ENCODE results near the gene METTL17. TPM values are rescaled to one million over a fixed set of nuclear protein-coding genes. Genes with fewer than 3 reads are reported as not detected.

METTL17 gene
- total and polyA plus RNA-seq, 2 of the 8 experiments (the other 6 are each of a cell fraction or from before 2014, with no cell fraction given): 73.8 to 138 TPM

DNA sequence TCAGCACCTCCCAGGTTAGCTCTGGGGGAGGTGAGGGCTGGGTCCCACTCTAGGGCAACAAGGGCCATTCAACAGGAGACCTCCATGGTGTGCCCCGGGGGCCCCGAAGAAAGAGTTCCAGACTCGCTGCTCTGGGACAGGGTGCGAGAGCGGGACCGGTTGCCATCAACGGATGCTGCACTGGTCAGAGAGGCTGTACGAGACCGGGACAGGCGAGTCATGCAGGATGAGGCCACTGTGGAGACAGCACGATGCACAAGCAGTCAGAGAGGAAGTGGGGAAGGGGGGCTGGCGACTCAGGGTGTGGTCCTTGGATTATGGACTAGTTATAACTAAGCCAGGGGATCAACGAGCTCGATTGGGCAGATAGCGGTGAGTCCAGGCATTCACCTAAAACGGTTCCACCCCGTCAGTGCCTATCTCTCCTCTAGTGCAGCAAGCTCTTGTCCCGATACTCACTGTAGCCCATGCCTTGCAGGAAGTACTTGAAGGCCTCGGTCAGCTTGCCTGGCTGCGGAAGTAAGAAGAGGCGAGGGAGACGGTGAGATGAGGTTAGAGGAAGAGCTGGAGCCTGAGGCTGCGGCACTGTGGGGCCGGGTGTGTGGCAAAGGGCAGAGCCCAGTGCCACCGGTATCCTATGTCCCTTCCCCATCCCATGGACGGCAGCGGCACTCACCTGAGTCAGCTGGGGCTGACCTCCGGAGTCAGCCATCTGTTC is 27.9 kb downstream of the METTL17 start:
- H2BK5ac ChIP-seq (ENCODE audit: low read depth, low read length): no peak overlapping the region
- no peak overlapping the region for H3K4ac ChIP-seq (replicated peaks; ENCODE audit: insufficient read length, low read depth, low read length)
- no peak overlapping the region for H3K27ac ChIP-seq (ENCODE audit: low read depth, low read length)
- H3K4me1 ChIP-seq (replicated peaks in 1 of 4; ENCODE audit: control insufficient read depth in 3 of 4, insufficient read depth in 4 of 4, low read length in 3 of 4): peaks cover 2 to 7% (median 5%) of the 10 kb centered on the region in 4 experiments; a peak in 5 of 7 replicates
- H3K4me2 ChIP-seq (ENCODE audit: insufficient read depth in 1 of 2, low read depth in 2 of 2, low read length in 2 of 2): no peak overlapping the region
- no peak overlapping the region for H4K91ac ChIP-seq (replicated peaks; ENCODE audit: insufficient read length, low read length)
- no peak overlapping the region for H2BK20ac ChIP-seq (ENCODE audit: low read length)
- no peaks in the 10 kb centered on the region for H3K79me2 ChIP-seq (ENCODE audit: control insufficient read depth in 1 of 2, insufficient read depth in 2 of 2, low read length in 2 of 2)
- no peaks in the 10 kb centered on the region for H4K20me1 ChIP-seq (replicated peaks in 1 of 2; ENCODE audit: control insufficient read depth in 1 of 2, insufficient read depth in 2 of 2, low read length in 2 of 2)
- H3K27me3 ChIP-seq (replicated peaks in 1 of 4; ENCODE audit: control insufficient read depth in 3 of 4, extremely low read depth in 1 of 4, insufficient read depth in 3 of 4, low read length in 3 of 4): peaks cover 0 to 4% (median under 1%) of the 10 kb centered on the region in 4 experiments; a peak in 3 of 7 replicates
- H2BK15ac ChIP-seq (ENCODE audit: low read length): no peak overlapping the region
- H2BK12ac ChIP-seq (ENCODE audit: low read depth, low read length): no peak overlapping the region
- ChIA-PET POLR2A (ENCODE audit: partially characterized antibody) (interaction anchor here (1.2 to 1.4 kb wide), 3 partner anchors 22 to 53 kb away, joined by 3 read pairs; partner anchors contain the start of gene ARHGEF40), CTCF (ENCODE audit: partially characterized antibody) (interaction anchor here (0.9 to 16.1 kb wide), 11 partner anchors 8 to 160 kb away, joined by 3 to 371 read pairs (median 31); partner anchors contain the start of genes ARHGEF40, RNASE13, RNASE7 and SLC39A2)
- H3K79me1 ChIP-seq (ENCODE audit: low read depth, low read length): no peaks in the 10 kb centered on the region
- H3K36me3 ChIP-seq (ENCODE audit: control insufficient read depth in 2 of 4, insufficient read depth in 4 of 4, low read length in 3 of 4): peaks cover 0 to 5% (median under 1%) of the 10 kb centered on the region in 4 experiments; a peak in 3 of 8 replicates
- H3K14ac ChIP-seq (ENCODE audit: insufficient read length): no peak overlapping the region
- WGBS, 2 experiments (ENCODE audit: extremely low coverage in 1 of 2, insufficient coverage in 1 of 2, insufficient read length in 1 of 2, insufficient replicate concordance in 2 of 2, low coverage in 1 of 2, low lambda C conversion rate in 2 of 2, missing lambda C conversion rate in 1 of 2): 91% methylated on average over 28 of the region's 28 CpGs; no CpG with 5 or more reads in 1 of the 2 experiments
- H4K5ac ChIP-seq (ENCODE audit: insufficient read length, low read depth, low read length): no peak overlapping the region
- H2BK120ac ChIP-seq (replicated peaks; ENCODE audit: low read depth, low read length): no peak overlapping the region
- H3K23ac ChIP-seq (ENCODE audit: insufficient read length): no peak overlapping the region
- no peak overlapping the region for H2AK5ac ChIP-seq (ENCODE audit: low read depth, low read length)
- no peak overlapping the region for H2AFZ ChIP-seq (ENCODE audit: low read length)
- no peak overlapping the region for H4K8ac ChIP-seq (ENCODE audit: extremely low read depth, insufficient read depth, low read length)
- H3K18ac ChIP-seq (ENCODE audit: extremely low read depth, low read length): no peak overlapping the region
- H3K4me3 ChIP-seq (ENCODE audit: extremely low read depth in 1 of 4, insufficient read depth in 2 of 4, low read depth in 3 of 4, low read length in 4 of 4): no peak overlapping the region
- no peak overlapping the region for H3K9ac ChIP-seq (replicated peaks in 1 of 4; ENCODE audit: extremely low read depth in 1 of 4, low read depth in 3 of 4, low read length in 3 of 4)
- no peak for FAIRE-seq
- 0 out of 2 replicates have a peak, but pooled peaks cover 2% of the 10 kb centered on the region for H3K23me2 ChIP-seq (ENCODE audit: low read depth, low read length)
- no peak for DNase-seq (ENCODE audit: low read depth in 1 of 2, low spot score in 2 of 2)
- H3K9me3 ChIP-seq (ENCODE audit: insufficient read depth in 2 of 2, low read depth in 1 of 2, low read length in 1 of 2): no peaks in the 10 kb centered on the region
- no peak overlapping the region for H3K56ac ChIP-seq (replicated peaks; ENCODE audit: insufficient read length, low read depth, low read length)
- TF ChIP-seq, protein P1, sequence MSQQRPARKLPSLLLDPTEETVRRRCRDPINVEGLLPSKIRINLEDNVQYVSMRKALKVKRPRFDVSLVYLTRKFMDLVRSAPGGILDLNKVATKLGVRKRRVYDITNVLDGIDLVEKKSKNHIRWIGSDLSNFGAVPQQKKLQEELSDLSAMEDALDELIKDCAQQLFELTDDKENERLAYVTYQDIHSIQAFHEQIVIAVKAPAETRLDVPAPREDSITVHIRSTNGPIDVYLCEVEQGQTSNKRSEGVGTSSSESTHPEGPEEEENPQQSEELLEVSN (IDR thresholded peaks at IDR 0.05): no peak
- TF ChIP-seq, protein P2, sequence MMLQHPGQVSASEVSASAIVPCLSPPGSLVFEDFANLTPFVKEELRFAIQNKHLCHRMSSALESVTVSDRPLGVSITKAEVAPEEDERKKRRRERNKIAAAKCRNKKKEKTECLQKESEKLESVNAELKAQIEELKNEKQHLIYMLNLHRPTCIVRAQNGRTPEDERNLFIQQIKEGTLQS (IDR thresholded peaks at IDR 0.05; ENCODE audit: insufficient read depth, low read depth, low read length): no peak
- TF ChIP-seq, protein P3, sequence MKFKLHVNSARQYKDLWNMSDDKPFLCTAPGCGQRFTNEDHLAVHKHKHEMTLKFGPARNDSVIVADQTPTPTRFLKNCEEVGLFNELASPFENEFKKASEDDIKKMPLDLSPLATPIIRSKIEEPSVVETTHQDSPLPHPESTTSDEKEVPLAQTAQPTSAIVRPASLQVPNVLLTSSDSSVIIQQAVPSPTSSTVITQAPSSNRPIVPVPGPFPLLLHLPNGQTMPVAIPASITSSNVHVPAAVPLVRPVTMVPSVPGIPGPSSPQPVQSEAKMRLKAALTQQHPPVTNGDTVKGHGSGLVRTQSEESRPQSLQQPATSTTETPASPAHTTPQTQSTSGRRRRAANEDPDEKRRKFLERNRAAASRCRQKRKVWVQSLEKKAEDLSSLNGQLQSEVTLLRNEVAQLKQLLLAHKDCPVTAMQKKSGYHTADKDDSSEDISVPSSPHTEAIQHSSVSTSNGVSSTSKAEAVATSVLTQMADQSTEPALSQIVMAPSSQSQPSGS (IDR thresholded peaks at IDR 0.05; ENCODE audit: low read length): no peak
- TF ChIP-seq, protein P4, sequence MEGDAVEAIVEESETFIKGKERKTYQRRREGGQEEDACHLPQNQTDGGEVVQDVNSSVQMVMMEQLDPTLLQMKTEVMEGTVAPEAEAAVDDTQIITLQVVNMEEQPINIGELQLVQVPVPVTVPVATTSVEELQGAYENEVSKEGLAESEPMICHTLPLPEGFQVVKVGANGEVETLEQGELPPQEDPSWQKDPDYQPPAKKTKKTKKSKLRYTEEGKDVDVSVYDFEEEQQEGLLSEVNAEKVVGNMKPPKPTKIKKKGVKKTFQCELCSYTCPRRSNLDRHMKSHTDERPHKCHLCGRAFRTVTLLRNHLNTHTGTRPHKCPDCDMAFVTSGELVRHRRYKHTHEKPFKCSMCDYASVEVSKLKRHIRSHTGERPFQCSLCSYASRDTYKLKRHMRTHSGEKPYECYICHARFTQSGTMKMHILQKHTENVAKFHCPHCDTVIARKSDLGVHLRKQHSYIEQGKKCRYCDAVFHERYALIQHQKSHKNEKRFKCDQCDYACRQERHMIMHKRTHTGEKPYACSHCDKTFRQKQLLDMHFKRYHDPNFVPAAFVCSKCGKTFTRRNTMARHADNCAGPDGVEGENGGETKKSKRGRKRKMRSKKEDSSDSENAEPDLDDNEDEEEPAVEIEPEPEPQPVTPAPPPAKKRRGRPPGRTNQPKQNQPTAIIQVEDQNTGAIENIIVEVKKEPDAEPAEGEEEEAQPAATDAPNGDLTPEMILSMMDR (IDR thresholded peaks at IDR 0.05; ENCODE audit: control extremely low read depth in 1 of 3, insufficient read depth in 1 of 3, low read depth in 1 of 3, low read length in 3 of 3): no peak
- TF ChIP-seq POU5F1 (IDR thresholded peaks at IDR 0.05; ENCODE audit: low read depth, low read length) (no peak), TAF1 (IDR thresholded peaks at IDR 0.05; ENCODE audit: low read depth, low read length) (no peak)
